Upper lobe of right lung (tissue), 1 donor: Measurements from ENCODE around the gene PTPN11. TPM values are rescaled to one million over a fixed set of nuclear protein-coding genes. Genes with fewer than 3 reads are reported as not detected.

Experiments
- ATAC-seq: fragments of 200-7000 bp; cut with Tn5 transposase; one replicate; pipeline ENCODE4 v1.9.1; 2020; ENCODE audit warnings: mild to moderate bottlenecking, moderate library complexity
- DNase-seq: peaks from one replicate; pipeline ENCODE4 v3.0.0-alpha.2; 2020
- H3K27ac ChIP-seq: fragments of 200-600 bp; one replicate; pipeline ENCODE4 v1.8.0; 2022
- H3K27me3 ChIP-seq: fragments of 200-600 bp; one replicate; pipeline ENCODE4 v1.8.0; 2022; ENCODE audit warnings: mild to moderate bottlenecking
- H3K36me3 ChIP-seq: fragments of 200-600 bp; one replicate; pipeline ENCODE4 v1.8.0; 2022
- H3K4me1 ChIP-seq: fragments of 200-600 bp; one replicate; pipeline ENCODE4 v1.8.0; 2022
- H3K4me3 ChIP-seq: fragments of 200-600 bp; one replicate; pipeline ENCODE4 v1.8.0; 2022; ENCODE audit warnings: mild to moderate bottlenecking
- H3K9me3 ChIP-seq: fragments of 200-600 bp; one replicate; pipeline ENCODE4 v1.8.0; 2022
- intact Hi-C: fragments of 100-400 bp; cut with DNase I; formaldehyde crosslinking; loops from one replicate; pipeline ENCODE4 v1.11.0; 2022
- total RNA-seq: library from RNA; stranded (reverse); fragmentation: NEBNext Ultra II Directional; extraction: Animal tissue kit (Norgen Biotek cat#: 25700); gene quantifications from one replicate; pipeline ENCODE4 v1.2.1, GENCODE V29; 2021
- TF ChIP-seq, protein P1 (sequence below): fragments of 200-600 bp; IDR thresholded peaks from one replicate; pipeline ENCODE4 v1.8.0; 2022; ENCODE audit warnings: antibody characterized with exemption
- donor health status: DM: no; HTN: yes; CAD: no; lungs with severe emphysema.

PTPN11 gene
- total RNA-seq, 1 donor from 2014 or later: 98.7 TPM

DNA sequence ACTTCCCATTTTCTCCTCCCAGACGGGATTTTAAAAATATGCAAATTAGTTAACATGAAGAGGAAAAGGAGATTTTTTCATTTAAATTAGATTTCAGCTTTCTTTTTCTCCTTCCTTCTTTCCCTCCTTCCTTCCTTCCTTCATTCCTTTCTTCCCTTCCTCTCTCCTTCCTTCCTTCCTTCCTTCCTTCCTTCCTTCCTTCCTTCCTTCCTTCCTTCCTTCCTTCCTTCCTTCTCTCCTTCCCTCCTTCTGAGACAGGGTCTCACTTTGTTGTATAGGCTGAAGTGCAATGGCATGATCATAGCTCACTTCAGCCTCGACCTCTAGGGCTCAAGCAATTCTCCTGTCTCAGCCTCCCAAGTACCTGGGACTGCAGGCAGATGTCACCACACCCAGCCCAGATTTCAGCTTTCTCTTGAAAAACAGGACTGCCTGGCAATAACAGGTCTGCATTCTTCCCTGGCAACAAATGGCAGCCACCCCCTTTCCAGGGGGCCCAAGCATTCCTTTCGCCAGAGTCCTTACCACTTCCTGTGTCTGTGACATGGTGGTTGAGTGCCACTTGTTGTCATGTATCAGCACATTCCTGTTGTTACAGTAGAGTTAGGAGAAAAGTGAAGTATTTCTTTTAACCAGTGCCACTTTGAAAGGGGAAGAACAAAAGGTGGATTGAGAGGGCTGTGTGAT lies 119.1 kb downstream of the PTPN11 start:
- H3K36me3 ChIP-seq: no peaks in the 10 kb centered on the region
- peak; percentile 87 for ATAC-seq
- no peak overlapping the region for H3K4me3 ChIP-seq
- DNase-seq: no peak
- H3K27me3 ChIP-seq: no peaks in the 10 kb centered on the region
- intact Hi-C loops: no loop called here
- H3K9me3 ChIP-seq: no peaks in the 10 kb centered on the region
- no peak overlapping the region for H3K27ac ChIP-seq
- TF ChIP-seq, protein P1, sequence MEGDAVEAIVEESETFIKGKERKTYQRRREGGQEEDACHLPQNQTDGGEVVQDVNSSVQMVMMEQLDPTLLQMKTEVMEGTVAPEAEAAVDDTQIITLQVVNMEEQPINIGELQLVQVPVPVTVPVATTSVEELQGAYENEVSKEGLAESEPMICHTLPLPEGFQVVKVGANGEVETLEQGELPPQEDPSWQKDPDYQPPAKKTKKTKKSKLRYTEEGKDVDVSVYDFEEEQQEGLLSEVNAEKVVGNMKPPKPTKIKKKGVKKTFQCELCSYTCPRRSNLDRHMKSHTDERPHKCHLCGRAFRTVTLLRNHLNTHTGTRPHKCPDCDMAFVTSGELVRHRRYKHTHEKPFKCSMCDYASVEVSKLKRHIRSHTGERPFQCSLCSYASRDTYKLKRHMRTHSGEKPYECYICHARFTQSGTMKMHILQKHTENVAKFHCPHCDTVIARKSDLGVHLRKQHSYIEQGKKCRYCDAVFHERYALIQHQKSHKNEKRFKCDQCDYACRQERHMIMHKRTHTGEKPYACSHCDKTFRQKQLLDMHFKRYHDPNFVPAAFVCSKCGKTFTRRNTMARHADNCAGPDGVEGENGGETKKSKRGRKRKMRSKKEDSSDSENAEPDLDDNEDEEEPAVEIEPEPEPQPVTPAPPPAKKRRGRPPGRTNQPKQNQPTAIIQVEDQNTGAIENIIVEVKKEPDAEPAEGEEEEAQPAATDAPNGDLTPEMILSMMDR: no peak
- H3K4me1 ChIP-seq: no peaks in the 10 kb centered on the region

DNA sequence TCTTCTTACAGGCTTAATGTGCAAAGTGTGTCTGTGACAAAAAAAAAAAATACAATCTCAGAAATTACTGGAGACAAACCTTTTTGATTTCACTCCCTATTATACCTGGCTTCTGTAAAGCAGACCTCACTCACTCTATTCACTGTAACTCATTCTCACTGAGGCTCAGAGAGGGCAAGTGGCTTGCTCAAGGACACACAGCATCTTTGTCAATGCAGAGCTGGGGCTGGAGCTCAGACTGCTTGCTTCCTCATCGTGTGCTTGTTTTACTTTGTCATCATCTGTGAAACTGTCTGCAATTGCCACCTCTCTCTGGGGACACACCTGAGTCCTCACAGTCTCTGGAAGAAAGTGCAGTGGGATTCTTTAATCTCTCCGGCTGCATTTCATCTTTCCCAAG lies 120.0 kb downstream of the PTPN11 start:
- intact Hi-C loops: no loop called here
- no peak for ATAC-seq
- no peaks in the 10 kb centered on the region for H3K4me1 ChIP-seq
- DNase-seq: no peak
- H3K9me3 ChIP-seq: no peaks in the 10 kb centered on the region
- no peaks in the 10 kb centered on the region for H3K36me3 ChIP-seq
- TF ChIP-seq, protein P1: no peak
- no peaks in the 10 kb centered on the region for H3K27me3 ChIP-seq
- no peak overlapping the region for H3K27ac ChIP-seq
- no peak overlapping the region for H3K4me3 ChIP-seq

DNA sequence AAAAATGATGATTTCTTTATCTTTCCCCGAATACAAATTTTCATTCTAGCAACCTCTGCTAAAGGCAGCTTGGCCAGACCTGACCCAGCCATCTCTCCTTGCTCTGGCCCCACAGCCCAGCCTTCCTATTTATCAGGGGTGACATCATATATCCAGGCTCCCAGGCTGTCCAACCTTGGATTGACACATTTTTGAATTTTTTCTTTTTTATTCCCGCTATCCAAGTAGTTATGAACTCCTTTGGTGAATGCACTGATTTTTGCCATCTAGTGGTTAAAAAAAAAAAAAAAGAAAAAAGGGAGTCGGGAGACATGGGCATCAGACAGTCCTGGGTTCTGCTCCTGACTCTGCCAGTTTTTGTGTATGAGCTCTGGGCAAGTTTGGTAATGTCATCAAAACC lies 120.5 kb downstream of the PTPN11 start:
- TF ChIP-seq, protein P1: no peak
- Histone ChIP-seq H3K27ac (no peak overlapping the region), H3K9me3 (no peaks in the 10 kb centered on the region), H3K27me3 (no peaks in the 10 kb centered on the region), H3K36me3 (no peaks in the 10 kb centered on the region), H3K4me3 (no peak overlapping the region), H3K4me1 (no peaks in the 10 kb centered on the region)
- DNase-seq (no peak), ATAC-seq (no peak)
- intact Hi-C loops: no loop called here

DNA sequence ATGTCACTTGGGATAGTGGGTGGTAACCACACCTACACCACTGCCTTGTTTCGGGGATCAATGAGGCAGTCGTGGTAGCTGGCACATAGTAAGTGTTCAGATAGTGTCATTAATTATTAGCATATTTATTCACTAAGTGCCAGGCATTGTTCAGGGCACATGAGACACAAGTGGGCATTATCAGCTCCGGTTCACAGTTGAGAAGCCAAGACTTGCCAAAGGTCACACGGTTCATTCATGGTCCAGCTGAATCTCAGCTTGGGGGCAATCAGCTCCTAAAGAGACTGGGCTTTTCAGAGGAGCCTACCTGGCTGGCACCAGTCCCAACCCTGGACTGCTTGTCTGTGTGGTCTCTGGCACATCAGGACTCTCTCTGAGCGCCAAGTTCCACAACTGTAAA lies 121.3 kb downstream of the PTPN11 start:
- ATAC-seq: no peak
- no peak overlapping the region for H3K4me3 ChIP-seq
- H3K9me3 ChIP-seq: no peaks in the 10 kb centered on the region
- TF ChIP-seq, protein P1: no peak
- H3K36me3 ChIP-seq: no peaks in the 10 kb centered on the region
- intact Hi-C loops: no loop called here
- H3K27ac ChIP-seq: no peak overlapping the region
- H3K27me3 ChIP-seq: no peaks in the 10 kb centered on the region
- H3K4me1 ChIP-seq: no peaks in the 10 kb centered on the region
- no peak for DNase-seq

DNA sequence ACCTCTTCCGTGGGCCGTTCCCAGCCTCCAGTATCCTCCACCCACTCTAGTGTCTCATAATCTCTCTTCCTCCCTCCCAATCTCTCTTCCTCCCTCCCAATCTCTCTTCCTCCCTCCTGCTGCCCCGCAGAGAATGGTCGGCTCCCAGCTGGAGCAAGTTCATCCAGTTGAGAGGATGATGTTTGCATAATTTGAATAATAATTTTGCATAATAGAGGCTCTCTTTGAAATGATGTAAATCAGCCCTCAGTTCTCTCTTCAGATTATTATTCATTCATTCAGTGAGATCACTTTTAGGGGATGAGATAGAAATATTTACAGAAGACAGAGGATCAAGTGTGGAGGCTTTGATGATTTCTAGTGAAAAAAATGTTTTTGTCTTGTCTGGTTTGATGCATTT lies 125.0 kb downstream of the PTPN11 start:
- Histone ChIP-seq H3K27me3 (peaks cover 4% of the 10 kb centered on the region), H3K27ac (no peak overlapping the region), H3K9me3 (no peaks in the 10 kb centered on the region), H3K4me1 (no peaks in the 10 kb centered on the region), H3K4me3 (no peak overlapping the region), H3K36me3 (no peaks in the 10 kb centered on the region)
- intact Hi-C loops: no loop called here
- ATAC-seq: no peak
- DNase-seq: no peak
- TF ChIP-seq, protein P1: no peak

DNA sequence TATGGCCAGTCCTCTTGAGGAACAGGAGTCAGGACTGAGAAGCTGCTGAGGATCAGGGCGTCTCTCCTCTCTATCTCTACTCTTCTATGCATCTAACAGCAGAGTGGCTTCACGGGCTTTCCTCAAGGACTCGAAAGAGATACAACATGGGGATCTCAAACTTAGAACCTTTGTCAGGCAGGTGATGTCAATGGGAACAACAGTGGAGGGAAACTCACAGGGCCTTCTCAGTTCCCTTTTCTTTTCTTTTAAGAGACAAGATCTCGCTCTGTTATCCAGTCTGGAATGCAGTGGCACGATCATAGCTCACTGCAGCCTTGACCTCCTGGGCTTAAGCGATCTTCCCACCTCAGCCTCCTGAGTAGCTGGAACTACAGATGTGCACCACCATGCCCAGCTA lies 127.6 kb downstream of the PTPN11 start:
- Histone ChIP-seq H3K27ac (no peak overlapping the region), H3K27me3 (peaks cover 4% of the 10 kb centered on the region), H3K9me3 (no peaks in the 10 kb centered on the region), H3K4me1 (no peaks in the 10 kb centered on the region), H3K36me3 (no peaks in the 10 kb centered on the region), H3K4me3 (no peak overlapping the region)
- ATAC-seq: no peak
- DNase-seq: no peak
- TF ChIP-seq, protein P1: no peak
- intact Hi-C loops: no loop called here
